Skeletal muscle cell (primary cell): ENCODE data around the gene CD52.
"Not testable (repeated sequence)": the region's sequence is repeated elsewhere in the genome, so short reads cannot be mapped to it uniquely, and the experiment has no call there.

ENCODE experiments used
- DNase-seq: peaks from one replicate; pipeline ENCODE4 v3.0.0-alpha.2; 2010; ENCODE audit warnings: low read depth
- H3K4me3 ChIP-seq: 2 replicates; pipeline ENCODE4 v1.5.1; 2011; ENCODE audit warnings: low read depth, mild to moderate bottlenecking, control low read depth, low read length, moderate library complexity

The CD52 gene

DNA sequence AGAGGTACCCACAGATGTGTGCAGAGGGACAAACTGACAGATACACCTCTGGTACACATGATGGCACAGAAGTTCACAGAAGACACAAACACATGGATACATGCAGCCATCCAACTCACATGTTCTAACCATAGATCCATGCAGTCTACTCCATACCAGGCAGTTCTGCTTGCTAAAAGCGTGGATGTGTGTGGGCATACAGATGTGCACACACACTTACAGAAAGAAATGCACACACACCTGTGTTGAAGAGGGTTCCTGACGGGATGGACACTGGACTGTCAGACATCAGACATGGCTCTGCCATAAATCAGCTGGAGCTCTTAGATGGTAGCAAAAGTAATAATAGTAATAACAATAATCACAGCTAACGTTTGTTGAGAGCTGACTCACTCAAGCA, 6.8 kb downstream of the CD52 start:
- no peak overlapping the region for H3K4me3 ChIP-seq
- no peak for DNase-seq

DNA sequence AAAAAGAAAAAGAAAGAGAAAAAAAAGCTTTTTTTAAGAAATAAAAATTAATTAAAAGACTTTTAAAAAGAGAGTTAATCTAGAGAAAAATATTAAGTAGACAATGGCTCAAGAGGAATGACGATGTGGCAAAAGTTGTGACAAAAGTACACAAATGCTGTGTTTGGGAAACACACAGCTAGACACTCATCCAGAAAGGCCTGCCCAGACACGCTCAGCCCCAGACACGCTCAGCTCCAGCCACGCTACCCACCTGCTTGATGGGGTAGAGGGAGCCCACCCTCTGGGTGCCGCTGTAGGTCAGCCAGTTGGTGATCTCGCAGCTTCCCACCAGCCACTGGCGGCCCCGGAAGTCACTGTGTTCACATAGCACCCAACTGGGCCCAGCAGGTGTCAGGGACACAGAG, 10.2 kb downstream of the CD52 start:
- DNase-seq: no peak
- H3K4me3 ChIP-seq: no peak overlapping the region

- DNase-seq: no peak
- no peak overlapping the region for H3K4me3 ChIP-seq
Observed at GRCh38 chr1:26328597-26328996, 10.8 kb downstream of the CD52 start.

- not testable (repeated sequence) for DNase-seq, H3K4me3 ChIP-seq
Observed at GRCh38 chr1:26329380-26329779, 11.6 kb downstream of the CD52 start.

DNA sequence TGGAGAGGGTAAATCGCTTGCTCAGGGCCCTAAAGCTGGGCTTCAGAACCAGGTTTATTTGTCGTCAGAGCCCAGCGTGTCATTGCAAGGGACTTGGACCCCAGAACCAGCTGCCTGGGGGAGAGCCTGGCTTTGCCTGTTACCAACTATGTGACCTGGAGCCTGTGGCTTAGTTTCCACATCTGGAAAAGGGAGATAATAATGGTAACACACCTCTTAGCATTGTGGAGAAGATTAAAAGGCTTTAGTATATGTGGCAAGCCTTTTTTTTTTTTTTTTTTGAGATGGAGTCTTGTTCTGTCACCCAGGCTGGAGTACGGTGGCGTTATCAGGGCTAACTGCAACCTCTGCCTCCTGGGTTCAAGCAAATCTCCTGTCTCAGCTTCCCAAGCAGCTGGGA, 12.5 kb downstream of the CD52 start:
- DNase-seq: no peak
- no peak overlapping the region for H3K4me3 ChIP-seq

GRCh38 chr1:26333312-26333711, 15.6 kb downstream of the CD52 start:
- H3K4me3 ChIP-seq, DNase-seq: not testable (repeated sequence)

DNA sequence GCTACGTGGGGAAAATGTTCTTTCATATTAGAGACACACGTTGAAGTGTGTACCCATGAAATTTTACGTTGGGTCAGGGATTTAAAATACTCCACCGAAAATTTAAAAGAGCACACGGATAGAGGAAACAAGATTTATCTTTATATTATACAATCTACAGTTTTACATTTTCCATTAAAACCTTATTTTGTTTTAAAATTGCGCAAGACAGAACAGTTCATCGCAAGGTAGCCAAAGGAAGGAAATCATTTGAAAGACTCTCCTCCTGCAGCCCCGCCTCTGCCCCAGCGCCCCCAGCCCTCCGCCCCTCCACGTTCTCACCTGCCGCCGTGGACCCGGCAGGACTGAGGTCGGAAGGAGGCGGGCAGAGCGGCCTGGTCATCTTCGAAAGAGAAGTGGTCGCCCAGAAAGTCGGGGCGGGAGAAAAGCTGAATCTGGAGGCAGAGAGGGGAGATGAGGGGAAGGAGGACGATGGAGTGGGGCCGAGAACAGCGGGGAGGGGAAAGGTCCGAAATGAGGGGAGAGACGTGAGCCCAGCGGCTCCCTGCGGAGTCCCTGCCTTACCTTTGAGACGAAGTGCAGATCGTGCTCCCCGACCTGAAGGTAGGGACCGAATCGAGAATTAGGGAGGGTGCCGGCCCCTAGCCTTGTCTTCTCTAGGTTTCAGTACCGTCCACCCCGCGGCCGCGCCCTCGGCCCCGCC, 18.2 kb downstream of the CD52 start:
- peak overlapping the region; percentile 53 for H3K4me3 ChIP-seq
- no peak for DNase-seq

GRCh38 chr1:26336477-26337205, 18.9 kb downstream of the CD52 start:
- no peak for DNase-seq
- peak overlapping the region; percentile 53 for H3K4me3 ChIP-seq

DNA sequence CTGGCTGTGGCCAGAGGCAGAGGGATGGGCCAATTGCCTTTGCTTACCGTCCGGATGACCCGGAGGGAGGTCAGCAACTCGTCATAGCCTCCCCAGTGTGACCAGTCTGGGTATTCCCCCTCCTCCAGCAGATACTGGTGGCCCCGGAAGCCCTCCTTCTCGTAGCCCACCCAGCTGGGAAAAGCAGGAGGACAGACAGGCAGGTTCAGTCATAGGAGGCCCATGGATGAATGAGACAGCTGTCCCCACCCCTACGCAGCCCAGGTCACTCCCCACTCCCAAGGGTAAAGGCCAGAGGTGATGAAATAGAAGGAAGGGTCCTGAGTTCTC, 19.4 kb downstream of the CD52 start:
- no peak for DNase-seq
- H3K4me3 ChIP-seq: no peak overlapping the region

DNA sequence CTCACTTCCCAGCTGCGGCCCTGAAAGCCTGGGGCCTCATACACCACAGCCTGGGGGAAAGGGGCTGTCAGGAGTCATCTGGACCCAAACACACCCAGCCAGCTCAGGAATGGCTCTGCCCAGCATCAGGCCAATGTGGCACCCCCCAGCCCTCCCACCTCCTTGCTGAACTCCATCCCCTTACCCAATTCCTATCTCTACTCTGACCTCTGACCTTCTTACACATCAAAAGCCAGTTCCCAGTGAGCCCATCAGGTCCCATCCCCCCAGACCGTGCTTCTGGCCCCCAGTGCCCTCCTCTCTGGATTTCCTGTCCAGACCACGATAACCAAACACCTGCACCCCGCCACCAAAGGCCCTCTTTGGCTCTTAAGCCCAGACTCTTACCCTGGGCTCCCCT, 19.9 kb downstream of the CD52 start:
- DNase-seq: no peak

GRCh38 chr1:26338670-26339069, 20.9 kb downstream of the CD52 start:
- DNase-seq: no peak
- H3K4me3 ChIP-seq: no peak overlapping the region

More for the DNA sequence above, 19.9 kb downstream of the CD52 start:
- no peak overlapping the region for H3K4me3 ChIP-seq

GRCh38 chr1:26340047-26340481, 22.3 kb downstream of the CD52 start:
- no peak for DNase-seq
- no peak overlapping the region for H3K4me3 ChIP-seq

GRCh38 chr1:26344147-26344920, 26.6 kb downstream of the CD52 start:
- no peak for DNase-seq
- no peak overlapping the region for H3K4me3 ChIP-seq

DNA sequence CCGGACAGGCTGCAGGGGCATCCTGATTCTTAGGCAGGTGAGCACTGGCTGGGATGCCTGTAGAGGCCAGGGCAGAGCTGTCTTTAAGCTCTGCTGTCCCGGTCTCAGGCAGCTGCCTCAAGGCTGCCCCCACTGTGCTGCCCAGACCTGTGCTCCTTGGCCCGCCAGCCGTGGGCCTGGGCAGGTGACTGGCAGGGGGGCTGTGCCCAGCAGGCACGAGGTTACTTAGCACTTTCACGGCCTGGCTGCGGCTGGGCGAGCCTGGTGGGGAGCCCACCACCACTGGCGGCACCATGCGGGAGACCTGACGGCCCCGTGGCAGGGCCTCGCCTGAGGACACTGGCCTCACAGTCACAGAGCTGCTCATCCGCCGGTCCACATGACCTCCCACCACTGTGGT, 28.0 kb downstream of the CD52 start:
- no peak overlapping the region for H3K4me3 ChIP-seq
- no peak for DNase-seq

- no peak for DNase-seq
- no peak overlapping the region for H3K4me3 ChIP-seq
Observed at GRCh38 chr1:26346274-26347033, 28.7 kb downstream of the CD52 start.

DNA sequence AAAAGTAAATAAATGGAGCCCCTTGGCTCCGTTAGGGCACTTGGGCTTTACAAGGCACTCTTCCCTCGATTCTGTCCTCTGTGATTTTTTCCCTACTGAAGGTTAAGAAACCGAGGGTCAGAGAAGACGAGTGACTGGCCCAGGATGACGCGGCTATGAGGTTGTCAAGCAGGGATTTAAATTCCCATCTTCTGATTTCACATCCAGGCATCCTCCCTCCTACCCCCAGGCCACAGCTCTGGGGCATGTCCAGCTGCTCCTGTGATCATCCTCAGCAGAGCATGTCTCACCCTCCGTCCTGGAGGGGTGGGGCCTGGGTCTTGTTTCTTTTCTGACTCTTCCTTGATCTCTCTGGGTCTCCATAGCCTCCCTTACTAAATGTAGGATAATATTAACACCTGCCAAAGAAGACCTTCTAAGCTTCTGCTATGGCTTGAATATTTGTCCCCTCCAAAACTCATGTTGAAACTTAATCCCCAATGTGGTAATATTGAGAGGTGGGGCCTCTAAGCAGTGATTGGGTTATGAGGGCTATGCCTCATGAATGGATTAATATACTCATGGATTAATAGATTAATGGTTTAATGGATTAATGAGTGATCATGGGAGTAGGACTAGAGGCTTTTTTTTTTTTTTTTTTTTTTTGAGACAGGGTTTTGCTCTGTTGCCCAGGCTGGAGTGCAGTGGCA, 31.6 kb downstream of the CD52 start:
- no peak overlapping the region for H3K4me3 ChIP-seq
- no peak for DNase-seq

DNA sequence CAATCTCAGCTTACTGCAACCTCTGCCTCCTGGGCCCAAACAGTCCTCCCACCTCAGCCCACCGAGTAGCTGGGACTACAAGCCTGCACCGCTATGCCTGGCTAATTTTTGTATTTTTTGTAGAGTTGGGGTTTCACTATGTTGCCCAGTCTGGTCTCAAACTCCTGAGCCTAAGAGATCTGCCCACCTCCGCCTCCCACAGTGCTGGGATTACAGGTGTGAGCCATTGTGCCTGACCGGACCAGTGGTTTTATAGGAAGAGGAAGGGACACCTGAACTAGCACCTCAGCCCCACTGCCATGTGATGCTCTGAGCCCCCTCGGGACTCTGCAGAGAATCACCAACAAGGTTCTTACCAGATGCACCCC, 32.1 kb downstream of the CD52 start:
- no peak for DNase-seq
- H3K4me3 ChIP-seq: no peak overlapping the region

DNA sequence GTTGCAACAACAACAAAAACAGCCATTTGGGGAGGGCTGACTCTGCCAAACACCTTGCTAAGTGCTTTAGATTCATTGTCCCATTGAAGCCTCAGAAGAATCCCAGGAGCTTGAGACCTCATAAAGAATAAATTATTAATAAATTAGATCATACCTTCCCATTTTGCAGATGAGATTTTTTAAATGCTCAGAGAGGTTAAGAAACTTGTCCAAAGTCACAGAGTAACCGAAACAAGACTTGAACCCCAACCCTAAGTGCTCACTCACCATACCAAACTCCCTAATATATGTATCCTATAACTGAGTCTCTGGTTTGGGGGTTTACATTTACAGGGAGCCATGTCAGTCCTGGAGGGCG, 32.6 kb downstream of the CD52 start:
- DNase-seq: no peak

More for the DNA sequence above, 32.6 kb downstream of the CD52 start:
- H3K4me3 ChIP-seq: no peak overlapping the region
